HL-60/S4 (cell line): ENCODE measurements around the gene PRSS8.
"Not testable (repeated sequence)": the region's sequence is repeated elsewhere in the genome, so short reads cannot be mapped to it uniquely, and the experiment has no call there.

Source experiments
- in situ Hi-C: fragments of 300-500 bp; cut with MboI; formaldehyde crosslinking; loops from 2 replicates; pipeline ENCODE4 v1.14.3; 2022; ENCODE audit warnings: low sequenced_read_pairs

Gene PRSS8

DNA sequence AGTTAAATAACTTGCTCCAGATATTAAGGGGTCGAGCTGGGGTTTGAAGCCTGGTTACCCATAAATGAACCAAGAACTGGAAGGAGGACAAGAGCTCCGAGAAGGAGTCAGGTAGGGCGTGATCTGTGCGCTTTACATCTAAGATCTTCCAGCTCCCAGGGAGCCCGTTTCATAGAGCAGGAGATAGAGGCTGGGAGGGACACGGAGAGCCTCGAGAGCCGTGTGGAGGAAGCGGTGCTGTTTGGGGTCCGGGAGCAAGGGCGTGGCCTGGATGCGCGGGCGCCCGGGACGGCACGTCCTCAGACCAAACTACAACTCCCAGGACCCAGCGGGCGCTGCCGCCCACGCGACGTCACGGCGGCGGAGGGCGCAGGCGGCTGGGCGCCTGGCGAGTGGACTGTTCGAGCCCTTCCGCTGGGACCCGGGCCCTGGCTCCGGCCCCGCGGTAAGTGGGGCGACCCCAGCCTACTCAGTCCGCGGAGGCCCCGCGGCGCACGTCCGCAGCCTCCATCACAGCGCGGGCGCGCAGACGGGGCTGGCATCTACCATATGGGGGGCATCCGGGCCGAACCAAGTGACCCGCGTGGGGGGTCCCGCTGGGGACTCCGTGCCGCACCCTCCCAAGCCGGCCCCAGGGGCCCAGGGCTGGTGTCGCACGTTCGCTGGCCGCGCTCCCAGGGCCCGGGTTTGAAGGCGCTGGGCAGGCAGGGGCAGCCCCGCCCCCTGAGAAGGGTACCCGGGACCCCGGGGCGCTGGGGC is 27.3 kb downstream of the PRSS8 start, which contains the start of gene BCKDK:
Gene BCKDK, plus strand, starts transcription at position 352 of the 759 bp plus-strand sequence. CDS start 838 bp downstream, outside the sequence.
- in situ Hi-C loops: no loop called here

DNA sequence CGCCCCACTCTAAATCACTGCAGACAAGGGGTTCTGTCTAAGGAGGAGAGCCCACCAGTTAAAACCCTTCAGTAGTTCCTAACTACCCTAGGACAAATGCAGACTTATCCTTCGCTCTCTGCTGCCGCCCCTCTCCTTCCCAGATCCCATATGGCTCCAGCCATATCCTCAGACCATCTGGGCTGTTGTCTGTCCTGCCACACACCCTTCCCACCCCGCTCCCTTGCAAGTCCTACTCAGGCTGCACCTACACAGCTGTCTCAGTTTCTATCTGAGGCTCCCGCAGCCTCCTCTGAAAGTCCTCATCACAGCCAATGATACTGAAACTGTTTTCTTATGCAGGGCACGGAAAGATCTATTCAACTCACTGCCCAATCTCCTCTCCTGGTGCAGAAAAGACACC is 28.1 kb downstream of the PRSS8 start:
- in situ Hi-C loops: no loop called here

DNA sequence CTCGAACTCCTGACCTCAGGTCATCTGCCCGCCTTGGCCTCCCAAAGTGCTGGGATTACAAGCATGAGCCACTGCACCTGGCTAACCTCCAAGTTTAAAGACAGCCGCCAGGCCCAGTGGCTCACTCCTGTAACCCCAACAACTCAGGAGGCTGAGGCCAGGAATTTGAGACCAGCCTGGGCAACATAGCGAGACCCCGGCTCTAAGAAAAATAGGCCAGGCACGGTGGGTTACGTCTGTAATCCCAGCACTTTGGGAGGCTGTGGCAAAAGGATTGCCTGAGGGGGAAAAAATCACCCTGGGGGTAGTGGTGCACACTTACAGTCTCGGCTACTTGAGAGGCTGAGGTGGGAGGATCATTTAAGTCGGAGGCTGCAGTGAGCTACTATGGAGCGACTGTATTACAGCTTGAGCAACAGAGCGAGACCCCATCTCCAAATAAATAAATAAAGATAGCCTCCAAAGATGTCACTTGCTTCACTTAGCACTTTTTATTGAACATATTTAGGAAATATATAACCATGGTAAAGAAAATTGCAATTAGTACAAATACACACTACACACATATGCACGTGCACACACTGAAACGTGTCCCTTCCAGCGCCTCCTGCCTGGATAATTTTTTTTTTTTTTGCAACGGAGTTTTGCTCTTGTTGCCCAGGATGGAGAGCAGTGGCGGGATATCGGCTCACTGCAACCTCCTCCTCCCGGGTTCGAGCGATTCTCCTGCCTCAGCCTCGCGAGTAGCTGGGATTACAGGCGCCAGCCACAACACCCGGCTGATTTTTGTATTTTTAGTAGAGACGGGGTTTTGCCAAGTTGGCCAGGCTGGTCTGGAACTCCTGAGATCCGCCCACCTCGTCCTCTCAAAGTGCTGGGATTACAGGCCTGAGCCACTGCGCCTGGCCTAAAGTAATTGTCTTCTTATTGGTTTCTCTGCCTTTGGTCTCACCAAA is 28.7 kb downstream of the PRSS8 start:
- in situ Hi-C loops: no loop called here

DNA sequence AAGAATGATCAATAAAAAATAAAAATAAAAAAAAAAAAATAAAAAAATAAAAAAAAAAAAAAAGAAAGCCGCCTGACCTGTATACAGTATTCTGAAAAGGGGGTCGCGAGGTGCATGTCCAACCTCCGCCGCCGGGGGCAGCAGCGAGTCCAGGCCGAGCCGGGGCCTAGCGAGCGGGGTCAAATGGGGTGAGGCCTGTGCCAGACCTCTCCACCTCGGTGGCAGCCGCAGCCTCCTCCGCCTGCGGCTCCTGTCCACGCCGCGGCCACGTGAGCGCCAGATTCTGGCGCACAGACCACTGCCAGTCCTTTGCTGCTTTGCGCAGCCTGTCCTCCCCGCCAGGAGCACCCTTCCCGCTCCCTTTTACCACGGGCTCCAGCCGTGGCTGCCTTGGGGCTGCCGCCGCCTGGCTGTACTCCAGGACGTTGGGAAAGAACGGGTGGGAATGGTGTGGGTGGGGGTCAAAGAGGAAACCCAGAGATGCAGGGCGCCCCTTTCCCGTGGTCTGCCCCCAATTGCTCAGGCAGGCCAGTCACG is 29.8 kb downstream of the PRSS8 start:
- in situ Hi-C loops: no loop called here

DNA sequence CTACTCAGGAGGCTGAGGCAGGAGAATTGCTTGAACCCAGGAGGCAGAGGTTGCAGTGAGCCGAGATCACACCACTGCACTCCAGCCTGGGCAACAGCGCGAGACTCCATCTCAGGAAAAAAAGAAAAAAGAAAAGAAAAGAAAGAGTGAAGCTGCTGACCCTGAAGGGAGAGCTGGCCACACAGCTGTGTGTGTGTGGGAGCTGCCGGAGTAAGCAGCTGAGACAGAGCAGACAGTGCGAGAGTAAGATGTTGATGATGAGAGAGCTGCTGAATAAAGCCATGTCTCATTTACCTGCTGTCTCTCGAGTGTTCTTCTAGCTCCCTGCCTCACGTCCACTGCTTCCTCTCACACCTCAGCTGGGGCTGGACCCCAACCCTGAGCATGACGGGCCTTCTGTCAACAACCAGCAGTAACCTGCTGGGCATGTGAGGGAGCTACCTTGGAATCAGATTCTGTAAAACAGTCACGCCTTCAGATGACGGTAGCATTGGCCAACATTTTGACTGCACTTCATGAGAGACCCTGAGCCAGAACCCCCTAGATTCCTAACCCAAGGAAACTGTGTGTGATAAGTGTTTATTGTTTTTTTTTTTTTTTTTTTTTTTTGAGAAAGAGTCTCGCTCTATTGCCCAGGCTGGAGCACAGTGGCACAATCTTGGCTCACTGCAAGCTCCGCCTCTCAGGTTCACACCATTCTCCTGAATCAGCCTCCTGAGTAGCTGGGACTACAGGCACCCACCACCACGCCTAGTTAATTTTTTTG is 34.5 kb downstream of the PRSS8 start:
- in situ Hi-C loops: not testable (repeated sequence)

DNA sequence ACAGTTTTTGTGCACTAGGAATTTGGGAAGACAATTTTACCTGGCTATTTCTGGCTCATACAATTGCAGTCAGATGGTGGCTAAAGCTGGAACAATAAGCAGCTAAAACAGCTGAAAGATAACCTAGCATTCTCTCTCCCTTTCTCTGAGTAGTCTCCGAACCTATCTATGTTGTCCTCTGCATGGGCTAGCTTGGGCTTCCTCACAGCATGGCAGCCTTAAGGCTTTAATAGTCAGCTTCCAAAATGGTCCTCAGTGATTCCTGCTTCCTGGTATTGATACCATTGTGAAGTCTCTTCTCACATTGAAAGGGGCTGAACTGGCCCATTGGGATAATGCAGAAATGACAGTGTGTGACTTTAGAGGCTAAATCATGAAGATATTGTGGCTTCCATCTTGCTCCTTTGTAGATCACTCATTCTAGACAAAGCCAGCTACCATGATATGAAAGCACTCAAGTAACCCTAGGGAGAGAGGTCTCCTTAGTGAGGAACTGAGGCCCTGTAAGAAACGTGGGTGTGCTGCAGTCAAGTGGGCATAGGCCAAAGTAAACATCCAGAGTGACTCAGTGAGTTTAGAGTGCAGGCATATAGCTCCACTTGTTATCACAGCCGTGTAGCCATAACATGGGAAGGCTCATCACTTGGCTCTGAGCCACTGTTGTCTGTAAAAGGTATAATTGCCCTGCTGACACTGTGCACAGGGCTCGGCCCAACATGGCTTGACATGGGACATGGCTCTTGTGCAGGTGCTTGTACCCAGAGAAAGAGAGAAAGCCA is 35.5 kb downstream of the PRSS8 start:
- in situ Hi-C loops: no loop called here

DNA sequence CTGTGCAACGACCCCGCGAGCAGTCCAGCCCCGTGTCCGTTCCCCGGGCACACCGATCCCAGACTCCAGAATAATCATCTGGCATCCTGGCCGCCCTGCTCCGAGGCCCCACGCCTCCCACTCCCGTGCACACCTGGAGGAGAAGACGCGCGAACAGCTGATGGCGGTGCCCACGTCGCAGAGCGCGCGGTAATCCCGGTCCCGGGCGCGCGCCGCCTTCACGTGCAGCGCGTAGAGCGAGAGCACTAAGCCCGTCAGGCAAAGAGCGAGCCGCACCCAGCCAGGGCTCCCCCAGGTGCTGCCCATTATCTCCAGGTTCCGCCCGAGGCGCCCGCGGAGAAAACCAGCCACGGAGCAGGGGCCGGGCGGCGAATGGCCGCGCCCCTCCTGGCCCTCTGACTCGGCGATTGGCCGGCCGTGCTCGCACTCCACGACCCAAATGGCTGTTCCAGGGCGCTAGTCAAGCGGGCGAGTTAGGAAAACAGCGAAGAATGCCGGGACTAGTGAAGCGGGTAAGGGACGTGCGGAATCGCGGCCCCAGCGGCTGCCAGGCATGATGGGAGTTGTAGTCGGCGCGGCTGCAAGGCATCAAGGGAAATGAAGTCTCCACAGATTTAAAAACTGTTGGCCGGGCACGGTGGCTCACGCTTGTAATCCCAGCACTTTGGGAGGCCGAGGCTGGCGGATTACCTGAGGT is 41.0 kb downstream of the PRSS8 start, which contains the start of gene VKORC1:
Gene VKORC1, minus strand, starts transcription at position 374 of the 697 bp plus-strand sequence. Its CDS starts 68 bp downstream, at position 306.
- in situ Hi-C loops: no loop called here

DNA sequence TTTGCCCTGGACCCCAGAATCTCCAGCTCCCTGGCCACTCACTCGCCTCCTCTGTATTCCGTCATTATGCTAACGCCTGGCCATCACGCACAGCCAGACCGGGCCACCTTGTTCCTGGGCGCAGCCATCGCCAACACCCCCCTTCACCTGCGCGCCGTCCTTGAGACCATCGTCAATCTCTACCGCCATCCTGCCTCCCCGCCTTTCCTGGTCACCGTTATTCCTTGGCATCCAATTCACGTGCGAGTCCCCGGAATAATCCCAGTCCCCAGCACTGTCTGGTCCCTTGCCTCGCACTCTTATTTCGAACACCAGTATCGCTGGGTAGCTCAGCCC is 41.5 kb downstream of the PRSS8 start:
- in situ Hi-C loops: no loop called here

DNA sequence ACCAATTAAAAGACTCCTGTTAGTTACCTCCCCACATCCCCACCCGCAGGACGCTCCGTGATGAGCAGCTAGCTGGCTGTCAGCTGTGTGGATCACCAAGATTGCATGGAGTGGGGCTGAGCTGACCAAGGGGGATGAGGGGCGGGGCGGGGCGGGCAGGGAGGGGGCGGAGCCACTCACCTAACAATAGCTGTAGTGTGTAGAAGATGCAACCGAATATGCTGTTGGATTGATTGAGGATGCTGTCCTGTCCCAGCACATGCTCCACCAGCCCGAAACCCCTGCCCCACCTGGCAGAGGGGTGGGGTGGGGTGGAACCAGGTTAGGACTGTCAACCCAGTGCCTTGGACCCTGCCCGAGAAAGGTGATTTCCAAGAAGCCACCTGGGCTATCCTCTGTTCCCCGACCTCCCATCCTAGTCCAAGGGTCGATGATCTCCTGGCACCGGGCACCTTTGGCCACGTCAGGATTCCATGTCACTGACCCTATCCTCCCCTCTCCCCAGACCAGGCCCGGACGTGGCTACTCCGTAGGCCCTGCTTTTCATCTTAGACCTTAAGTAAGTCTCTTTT is 42.3 kb downstream of the PRSS8 start:
- in situ Hi-C loops: no loop called here

DNA sequence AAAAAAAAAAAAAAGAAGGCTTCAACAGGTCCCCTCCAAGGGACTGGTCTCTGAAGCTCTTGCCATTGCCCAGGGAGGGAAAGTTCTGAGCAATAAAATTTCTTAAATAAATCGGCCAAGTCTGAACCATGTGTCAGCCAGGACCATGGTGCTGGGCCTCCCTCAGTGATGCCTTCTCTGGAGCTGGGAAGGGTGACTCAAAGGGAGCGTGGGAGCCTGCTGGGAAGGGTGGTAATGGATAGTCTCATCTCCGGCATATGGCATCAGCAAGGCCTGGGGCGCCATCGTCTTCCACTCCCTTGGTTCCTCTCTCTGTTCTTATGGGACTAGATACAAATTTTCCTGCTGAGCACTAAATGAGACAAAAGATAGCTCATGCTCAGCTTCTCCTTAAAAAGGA is 43.2 kb downstream of the PRSS8 start:
- in situ Hi-C loops: no loop called here

DNA sequence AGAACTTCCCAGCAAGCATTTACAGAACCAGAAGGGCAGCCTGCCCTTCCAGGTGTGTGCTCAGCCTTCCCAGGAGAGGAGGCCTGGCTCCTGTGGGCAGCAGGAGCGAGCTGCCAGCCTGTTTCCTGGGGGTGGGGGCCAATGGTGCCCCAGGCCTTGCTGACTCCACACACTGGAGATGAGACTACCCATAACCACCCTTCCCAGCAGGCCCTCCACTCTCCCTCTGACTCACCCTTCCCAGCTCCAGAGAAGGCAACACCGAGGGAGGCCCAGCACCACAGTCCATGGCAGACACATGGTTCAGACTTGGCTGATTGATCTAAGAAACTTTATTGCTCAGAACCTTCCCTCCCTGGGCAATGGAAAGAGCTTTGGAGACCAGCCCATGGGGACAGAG is 45.0 kb downstream of the PRSS8 start:
- in situ Hi-C loops: no loop called here

DNA sequence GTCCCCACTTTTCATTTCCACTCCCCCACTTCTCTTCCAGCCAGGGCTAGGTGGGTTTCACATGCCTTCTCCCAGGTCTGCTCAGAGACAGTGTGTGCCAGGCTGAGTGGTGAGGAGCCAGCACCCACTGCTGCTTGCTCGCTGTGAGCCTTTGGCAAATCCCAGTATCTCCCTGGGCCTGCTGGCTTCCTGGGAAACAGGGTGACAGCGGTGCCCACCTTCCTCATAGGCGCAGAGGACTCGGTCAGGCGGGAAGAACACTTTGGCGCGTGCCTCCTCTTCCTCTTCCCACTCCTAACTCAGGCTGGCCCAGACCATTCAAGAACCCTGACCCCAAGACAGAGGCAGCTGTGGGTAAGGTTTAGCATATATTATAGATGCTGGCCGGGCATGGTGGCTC is 46.3 kb downstream of the PRSS8 start:
- in situ Hi-C loops: no loop called here

DNA sequence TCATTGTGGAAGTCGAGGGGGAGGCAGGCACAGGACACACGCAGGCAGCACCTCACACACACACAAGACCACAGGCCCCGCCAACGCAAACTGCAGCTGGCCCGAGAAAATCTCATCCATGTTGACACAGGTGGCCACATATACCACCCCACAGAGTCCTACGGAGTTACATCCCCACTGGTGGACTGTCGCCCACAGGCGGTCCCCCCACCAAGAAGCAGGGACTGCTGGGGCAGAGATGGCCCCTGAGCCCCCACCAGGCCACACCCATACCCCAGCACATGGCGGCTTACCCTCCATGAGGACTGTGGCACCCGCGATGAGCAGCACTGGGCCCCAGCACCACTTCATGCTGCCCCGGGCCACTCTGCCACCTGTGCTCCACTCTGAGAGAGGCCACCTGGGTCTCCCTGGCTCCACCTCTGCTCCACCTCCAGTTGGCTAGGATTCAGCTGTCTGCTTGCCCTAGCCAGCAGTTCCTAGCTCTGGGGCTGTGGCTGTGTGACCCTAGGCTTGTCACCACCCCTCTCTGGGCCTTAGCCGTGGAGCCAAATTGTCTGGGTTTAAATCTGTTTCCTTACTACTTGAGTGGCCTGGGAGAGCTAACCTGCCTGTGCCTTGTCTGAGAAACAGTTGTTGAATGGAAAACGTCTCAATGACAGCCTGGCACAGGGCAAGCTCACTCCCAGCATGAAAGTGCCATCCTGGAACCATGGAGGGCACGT is 46.9 kb downstream of the PRSS8 start, which contains the start of gene PRSS53:
Gene PRSS53, minus strand, starts transcription at position 485 of the 725 bp plus-strand sequence. Its CDS starts 134 bp downstream, at position 351.
- in situ Hi-C loops: no loop called here

DNA sequence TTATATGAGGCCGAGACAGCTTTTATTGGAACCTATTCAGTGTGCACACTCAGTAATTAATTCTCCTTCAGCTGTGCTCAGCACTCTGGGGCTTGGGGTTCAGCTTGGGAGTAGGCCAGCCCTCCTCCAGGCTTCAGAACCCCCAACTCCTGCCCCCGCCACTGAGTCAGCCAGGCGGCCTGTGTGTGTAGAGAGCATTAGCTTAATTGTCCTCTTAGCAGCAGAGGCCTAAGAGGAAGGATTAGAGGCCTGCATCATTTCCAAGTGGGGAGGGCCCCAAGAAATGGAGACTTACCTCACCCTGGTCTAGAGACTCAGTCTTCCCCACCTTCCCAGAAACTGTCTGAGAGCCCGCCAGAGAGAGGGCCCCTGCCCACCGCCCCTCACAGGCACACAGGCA is 47.6 kb downstream of the PRSS8 start:
- in situ Hi-C loops: no loop called here

DNA sequence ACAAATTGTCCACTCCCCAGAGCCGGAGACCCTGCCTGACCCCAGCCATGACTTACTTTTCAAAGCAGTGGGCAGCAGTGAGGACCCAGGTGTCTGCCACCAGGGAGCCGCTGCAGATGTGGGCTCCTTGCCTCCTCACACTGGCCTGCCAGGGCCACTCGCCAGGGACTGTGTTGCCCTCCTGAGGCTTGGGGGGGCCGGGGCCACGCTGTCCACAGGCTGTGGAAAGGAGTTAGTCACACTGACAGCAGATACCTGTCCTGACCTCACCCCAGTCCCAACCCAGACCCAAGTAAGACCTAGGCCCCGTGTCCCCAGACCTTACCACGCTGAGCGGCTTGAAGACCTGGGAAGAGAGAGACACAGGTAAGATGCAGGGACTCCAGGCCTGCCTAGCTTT is 48.0 kb downstream of the PRSS8 start:
- in situ Hi-C loops: no loop called here

DNA sequence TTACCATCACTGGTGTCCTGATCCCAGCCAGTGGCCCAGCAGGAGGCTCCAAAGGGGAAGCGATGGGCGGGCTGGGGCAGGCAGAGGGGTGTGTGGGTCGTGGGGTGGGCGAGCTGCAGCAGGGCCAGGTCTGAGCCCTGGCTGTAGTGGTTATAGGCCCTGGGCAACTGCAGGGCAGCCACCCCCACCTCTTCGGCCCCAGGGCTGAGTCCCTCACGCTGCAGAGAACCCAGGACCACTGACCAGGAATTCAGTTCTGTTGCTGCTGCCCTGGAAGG is 49.0 kb downstream of the PRSS8 start:
- in situ Hi-C loops: no loop called here

DNA sequence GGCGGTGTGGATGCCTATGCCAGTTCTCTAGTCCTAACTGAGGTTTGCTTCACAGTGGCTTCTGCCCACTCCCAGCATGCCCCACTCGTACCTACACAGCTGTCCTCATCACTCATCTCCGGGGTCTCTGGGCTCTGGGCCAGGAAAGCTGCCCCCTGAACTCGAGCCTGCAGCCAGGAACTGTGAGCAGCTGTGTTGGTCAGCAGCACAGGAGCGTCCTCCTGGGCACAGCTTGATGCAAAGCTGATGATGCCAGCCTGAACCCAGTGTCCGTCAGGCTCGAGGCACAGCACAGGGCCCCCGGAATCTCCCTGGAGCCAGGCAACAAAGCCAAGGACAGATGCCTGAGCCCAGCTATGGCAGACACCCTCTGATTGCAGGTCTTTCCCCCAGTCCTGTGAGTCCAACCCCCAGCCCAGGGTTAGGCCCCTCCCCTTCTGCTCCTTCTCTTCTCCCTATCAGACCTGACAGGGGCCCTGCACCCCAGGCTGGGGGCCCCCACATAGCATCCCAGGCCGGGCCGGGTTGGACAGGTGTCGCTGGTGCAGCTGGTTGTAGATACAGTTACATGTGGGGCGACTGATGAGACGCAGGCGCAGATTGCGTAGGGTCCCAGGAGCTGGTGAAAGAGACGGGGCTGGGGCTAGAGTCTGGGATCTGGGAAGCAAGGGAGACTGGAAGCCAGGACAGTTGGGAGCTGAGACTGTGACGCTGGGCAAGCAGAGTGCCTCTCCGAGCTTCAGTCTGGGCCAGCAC is 49.5 kb downstream of the PRSS8 start:
- in situ Hi-C loops: no loop called here

DNA sequence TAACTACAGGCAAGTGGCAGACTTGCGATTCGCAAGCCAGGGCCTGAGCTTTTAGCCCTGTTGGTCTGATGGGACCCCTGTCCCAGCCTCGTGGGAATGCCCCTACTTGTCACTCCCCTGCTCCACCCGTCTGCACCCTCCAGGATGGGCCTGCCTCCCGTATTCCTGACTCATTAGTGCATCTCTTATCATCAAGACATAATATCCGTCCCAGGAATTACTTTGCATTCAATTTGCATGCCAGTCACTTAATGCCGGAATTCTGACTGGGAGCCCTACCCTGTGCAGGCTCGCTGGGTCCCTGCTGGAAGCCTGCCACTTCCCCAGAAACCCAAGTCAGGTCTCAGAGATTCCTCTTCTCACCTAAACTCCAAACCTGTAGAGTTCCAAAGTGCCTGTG is 50.1 kb downstream of the PRSS8 start:
- in situ Hi-C loops: no loop called here
